22Rv1 (cell line): ENCODE data around the gene CCM2.

Experiments
- ZFX ChIP-seq: fragments of 450-650 bp; IDR thresholded peaks from 2 replicates; pipeline ENCODE4 v1.6.1; 2017; ENCODE audit warnings: antibody characterized with exemption, borderline replicate concordance
- TF ChIP-seq, protein P1 (sequence below): fragments of 450-650 bp; IDR thresholded peaks from 2 replicates; pipeline ENCODE4 v1.5.1; 2017; ENCODE audit warnings: mild to moderate bottlenecking

DNA sequence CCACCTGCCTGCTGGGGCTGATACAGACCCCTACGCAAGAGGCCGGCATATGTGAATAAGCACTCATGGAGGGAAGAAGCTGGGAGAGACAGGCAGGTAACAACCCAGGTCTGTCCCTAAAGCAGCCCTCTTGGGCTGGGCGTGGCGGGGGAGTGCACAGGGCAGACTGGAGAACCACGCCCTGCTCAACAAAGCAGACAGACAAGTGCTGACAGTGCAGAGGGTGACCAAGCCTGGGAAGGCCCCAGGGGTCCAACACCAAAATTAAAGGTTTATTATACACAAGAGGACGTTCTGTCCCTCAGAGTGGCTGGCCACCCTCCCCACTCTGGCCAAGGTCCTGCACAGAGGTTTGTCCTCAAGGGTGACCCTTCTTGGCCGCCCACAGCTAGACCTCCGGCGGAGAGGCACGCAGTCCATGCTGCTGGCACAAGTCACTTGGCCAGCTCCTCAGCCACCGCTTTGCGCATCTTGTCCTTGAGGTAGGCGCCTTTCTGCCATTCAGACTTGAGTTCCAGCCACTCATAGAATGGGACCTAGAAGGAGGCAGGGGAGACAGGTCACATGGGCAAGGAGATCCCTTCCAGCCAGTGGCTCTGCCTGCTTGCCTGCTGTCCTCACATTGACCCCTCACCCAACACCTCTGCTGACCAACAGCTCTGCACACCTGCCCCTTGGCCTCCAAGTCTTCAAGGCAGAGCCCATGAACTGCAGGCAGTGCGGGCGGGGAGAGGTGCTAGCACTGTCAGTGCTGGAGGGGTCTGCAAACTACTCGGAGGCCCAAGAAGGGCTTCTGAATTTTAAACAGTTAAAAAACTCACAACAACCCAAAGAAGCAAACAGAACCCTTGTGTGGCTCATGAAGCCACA lies 100.1 kb downstream of the CCM2 start:
- TF ChIP-seq, protein P1, sequence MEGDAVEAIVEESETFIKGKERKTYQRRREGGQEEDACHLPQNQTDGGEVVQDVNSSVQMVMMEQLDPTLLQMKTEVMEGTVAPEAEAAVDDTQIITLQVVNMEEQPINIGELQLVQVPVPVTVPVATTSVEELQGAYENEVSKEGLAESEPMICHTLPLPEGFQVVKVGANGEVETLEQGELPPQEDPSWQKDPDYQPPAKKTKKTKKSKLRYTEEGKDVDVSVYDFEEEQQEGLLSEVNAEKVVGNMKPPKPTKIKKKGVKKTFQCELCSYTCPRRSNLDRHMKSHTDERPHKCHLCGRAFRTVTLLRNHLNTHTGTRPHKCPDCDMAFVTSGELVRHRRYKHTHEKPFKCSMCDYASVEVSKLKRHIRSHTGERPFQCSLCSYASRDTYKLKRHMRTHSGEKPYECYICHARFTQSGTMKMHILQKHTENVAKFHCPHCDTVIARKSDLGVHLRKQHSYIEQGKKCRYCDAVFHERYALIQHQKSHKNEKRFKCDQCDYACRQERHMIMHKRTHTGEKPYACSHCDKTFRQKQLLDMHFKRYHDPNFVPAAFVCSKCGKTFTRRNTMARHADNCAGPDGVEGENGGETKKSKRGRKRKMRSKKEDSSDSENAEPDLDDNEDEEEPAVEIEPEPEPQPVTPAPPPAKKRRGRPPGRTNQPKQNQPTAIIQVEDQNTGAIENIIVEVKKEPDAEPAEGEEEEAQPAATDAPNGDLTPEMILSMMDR = no peak
- no peak for TF ChIP-seq ZFX
